ENCODE measurements around the gene TMEM119.

The TMEM119 gene

GRCh38 chr12:108583991-108584390 lies 13.9 kb downstream of the TMEM119 start:
- Histone ChIP-seq H3K4me3 (ENCODE audit: low read depth in 1 of 2, low read length in 1 of 2) (no peak overlapping the region), H3K27ac (no peak overlapping the region), H3K27me3 (no peaks in the 10 kb centered on the region), H3K9me3 (no peaks in the 10 kb centered on the region), H3K4me1 (ENCODE audit: control insufficient read depth in 1 of 2, insufficient read depth in 1 of 2, low read depth in 1 of 2, low read length in 1 of 2) (no peaks in the 10 kb centered on the region), H3K36me3 (no peaks in the 10 kb centered on the region)
- TF ChIP-seq CTCF (IDR thresholded peaks at IDR 0.05), result no peak

- Histone ChIP-seq H3K27ac (no peak overlapping the region), H3K4me3 (ENCODE audit: low read depth in 1 of 2, low read length in 1 of 2) (no peak overlapping the region), H3K36me3 (no peaks in the 10 kb centered on the region), H3K4me1 (ENCODE audit: control insufficient read depth in 1 of 2, insufficient read depth in 1 of 2, low read depth in 1 of 2, low read length in 1 of 2) (no peaks in the 10 kb centered on the region), H3K9me3 (no peaks in the 10 kb centered on the region), H3K27me3 (no peaks in the 10 kb centered on the region)
- TF ChIP-seq CTCF (IDR thresholded peaks at IDR 0.05), result no peak
Observed at GRCh38 chr12:108582978-108583770, 14.7 kb downstream of the TMEM119 start.

GRCh38 chr12:108582509-108582908 lies 15.4 kb downstream of the TMEM119 start:
- no peaks in the 10 kb centered on the region for H3K4me1 ChIP-seq (ENCODE audit: control insufficient read depth in 1 of 2, insufficient read depth in 1 of 2, low read depth in 1 of 2, low read length in 1 of 2)
- H3K27ac ChIP-seq, result no peak overlapping the region
- no peaks in the 10 kb centered on the region for H3K27me3 ChIP-seq
- H3K4me3 ChIP-seq (ENCODE audit: low read depth in 1 of 2, low read length in 1 of 2), result no peak overlapping the region
- no peaks in the 10 kb centered on the region for H3K36me3 ChIP-seq
- TF ChIP-seq CTCF (IDR thresholded peaks at IDR 0.05), result no peak
- H3K9me3 ChIP-seq, result no peaks in the 10 kb centered on the region

GRCh38 chr12:108581311-108582227 lies 16.3 kb downstream of the TMEM119 start:
- Histone ChIP-seq H3K4me1 (ENCODE audit: control insufficient read depth in 1 of 2, insufficient read depth in 1 of 2, low read depth in 1 of 2, low read length in 1 of 2) (no peaks in the 10 kb centered on the region), H3K27ac (no peak overlapping the region)

GRCh38 chr12:108580531-108580930 lies 17.4 kb downstream of the TMEM119 start:
- no peak for TF ChIP-seq CTCF (IDR thresholded peaks at IDR 0.05)
- Histone ChIP-seq H3K4me1 (ENCODE audit: control insufficient read depth in 1 of 2, insufficient read depth in 1 of 2, low read depth in 1 of 2, low read length in 1 of 2) (no peaks in the 10 kb centered on the region), H3K36me3 (no peaks in the 10 kb centered on the region), H3K27me3 (no peaks in the 10 kb centered on the region), H3K4me3 (ENCODE audit: low read depth in 1 of 2, low read length in 1 of 2) (no peak overlapping the region), H3K9me3 (no peaks in the 10 kb centered on the region), H3K27ac (no peak overlapping the region)

More at GRCh38 chr12:108581311-108582227, 16.3 kb downstream of the TMEM119 start:
- Histone ChIP-seq H3K27me3 (no peaks in the 10 kb centered on the region), H3K4me3 (ENCODE audit: low read depth in 1 of 2, low read length in 1 of 2) (no peak overlapping the region), H3K9me3 (no peaks in the 10 kb centered on the region), H3K36me3 (no peaks in the 10 kb centered on the region)
- TF ChIP-seq CTCF (IDR thresholded peaks at IDR 0.05), result no peak

Measured in neutrophil (primary cell).